GM06990 (cell line): ENCODE data around the gene NUP107.
"Not testable (repeated sequence)": the region's sequence is repeated elsewhere in the genome, so short reads cannot be mapped to it uniquely, and the experiment has no call there.

Source experiments
- DNase-seq: peaks from one replicate; pipeline ENCODE4 v3.0.0-alpha.2; 2011; ENCODE audit not compliant: insufficient read length; ENCODE audit errors: extremely low read depth
- H3K27me3 ChIP-seq: replicated peaks from 2 replicates; pipeline ENCODE4 v1.6.0; 2011; ENCODE audit warnings: low read length; ENCODE audit not compliant: control insufficient read depth, insufficient read depth
- H3K36me3 ChIP-seq: 2 replicates; pipeline ENCODE4 v1.5.1; 2011; ENCODE audit warnings: low read length; ENCODE audit not compliant: control insufficient read depth, insufficient read depth
- H3K4me3 ChIP-seq: replicated peaks from 2 replicates; pipeline ENCODE4 v1.5.1; 2011; ENCODE audit warnings: low read depth, mild to moderate bottlenecking, control low read depth, low read length
- CTCF ChIP-seq: IDR thresholded peaks from 2 replicates; pipeline ENCODE4 v1.5.1; 2011; ENCODE audit warnings: low read length, control low read depth, mild to moderate bottlenecking, inconsistent platforms; ENCODE audit not compliant: insufficient read depth, poor library complexity, severe bottlenecking

Gene NUP107

GRCh38 chr12:68671179-68671578, 15.6 kb upstream of the NUP107 start:
- Histone ChIP-seq H3K27me3 (no peaks in the 10 kb centered on the region), H3K36me3 (no peaks in the 10 kb centered on the region), H3K4me3 (no peak overlapping the region)
- DNase-seq: no peak
- no peak for TF ChIP-seq CTCF

GRCh38 chr12:68673788-68674187, 13.0 kb upstream of the NUP107 start:
- H3K4me3 ChIP-seq: no peak overlapping the region
- no peak for TF ChIP-seq CTCF

GRCh38 chr12:68674376-68674775, 12.4 kb upstream of the NUP107 start:
- no peak for DNase-seq
- Histone ChIP-seq H3K4me3 (no peak overlapping the region), H3K27me3 (no peaks in the 10 kb centered on the region), H3K36me3 (no peaks in the 10 kb centered on the region)
- TF ChIP-seq CTCF: no peak

More at GRCh38 chr12:68673788-68674187, 13.0 kb upstream of the NUP107 start:
- no peaks in the 10 kb centered on the region for H3K27me3 ChIP-seq
- H3K36me3 ChIP-seq: no peaks in the 10 kb centered on the region
- DNase-seq: no peak

- H3K4me3 ChIP-seq: no peak overlapping the region
- no peak for TF ChIP-seq CTCF
- H3K27me3 ChIP-seq: no peaks in the 10 kb centered on the region
- no peaks in the 10 kb centered on the region for H3K36me3 ChIP-seq
- no peak for DNase-seq
Observed at GRCh38 chr12:68675101-68675842, 11.5 kb upstream of the NUP107 start.

- H3K36me3 ChIP-seq, DNase-seq, H3K4me3 ChIP-seq, H3K27me3 ChIP-seq: not testable (repeated sequence)
Observed at GRCh38 chr12:68676854-68677253, 9.9 kb upstream of the NUP107 start.

GRCh38 chr12:68686262-68686594, 550 bp upstream of the NUP107 start:
- no peak for TF ChIP-seq CTCF
- Histone ChIP-seq H3K4me3 (peak overlapping the region; percentile 87), H3K27me3 (no peaks in the 10 kb centered on the region), H3K36me3 (peaks cover 1% of the 10 kb centered on the region; the same call in 1 of the 2 replicates)
- DNase-seq: no peak
